SK-N-SH (cell line): ENCODE measurements around the gene CCDC50.

Source experiments
- EP300 ChIP-seq, 2 experiments: IDR thresholded peaks; 2 replicates each; pipeline versions ENCODE4 v1.4.0 to v1.6.1; 2012; ENCODE audit warnings: borderline replicate concordance in 1 of 2, low read depth in 1 of 2, low read length in 1 of 2
- GATA2 ChIP-seq: sonication (generic); formaldehyde crosslinking; IDR thresholded peaks from 2 replicates; pipeline ENCODE4 v1.5.0; 2020; ENCODE audit warnings: mild to moderate bottlenecking, missing genetic modification reagents

DNA sequence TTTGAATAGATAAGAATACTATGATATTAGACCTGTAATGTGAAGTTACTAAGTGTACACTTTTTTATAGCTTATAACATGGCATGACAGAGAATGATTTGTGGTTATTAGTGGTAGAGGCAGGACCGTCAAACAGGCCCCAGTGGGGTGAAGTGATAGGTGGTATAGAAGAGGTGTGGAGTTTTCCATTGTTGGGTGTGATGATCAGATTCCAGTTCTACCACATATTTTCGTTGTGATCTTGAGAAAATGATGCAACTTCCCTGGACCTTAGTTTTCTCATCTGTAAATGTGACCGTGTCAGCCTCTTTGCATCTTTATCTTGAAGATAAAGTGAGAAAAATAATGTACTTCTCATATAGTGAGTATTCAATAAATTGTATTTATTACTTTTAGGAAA is 31.4 kb downstream of the CCDC50 start:
- TF ChIP-seq EP300 (IDR thresholded peaks at IDR 0.05; ENCODE audit: borderline replicate concordance in 1 of 2, low read depth in 1 of 2, low read length in 1 of 2): no peak
- no peak for TF ChIP-seq GATA2 (CRISPR knock-in tag)
